GM21737 (cell line): ENCODE data around the gene MOB3C.
"Not testable (repeated sequence)": the region's sequence is repeated elsewhere in the genome, so short reads cannot be mapped to it uniquely, and the experiment has no call there.

Source experiments
- ATAC-seq: cut with Tn5 transposase; IDR thresholded peaks from one replicate; pipeline ENCODE4 v1.9.1; 2021; ENCODE audit warnings: mild to moderate bottlenecking, moderate library complexity; ENCODE audit not compliant: unreplicated experiment

Gene MOB3C

DNA sequence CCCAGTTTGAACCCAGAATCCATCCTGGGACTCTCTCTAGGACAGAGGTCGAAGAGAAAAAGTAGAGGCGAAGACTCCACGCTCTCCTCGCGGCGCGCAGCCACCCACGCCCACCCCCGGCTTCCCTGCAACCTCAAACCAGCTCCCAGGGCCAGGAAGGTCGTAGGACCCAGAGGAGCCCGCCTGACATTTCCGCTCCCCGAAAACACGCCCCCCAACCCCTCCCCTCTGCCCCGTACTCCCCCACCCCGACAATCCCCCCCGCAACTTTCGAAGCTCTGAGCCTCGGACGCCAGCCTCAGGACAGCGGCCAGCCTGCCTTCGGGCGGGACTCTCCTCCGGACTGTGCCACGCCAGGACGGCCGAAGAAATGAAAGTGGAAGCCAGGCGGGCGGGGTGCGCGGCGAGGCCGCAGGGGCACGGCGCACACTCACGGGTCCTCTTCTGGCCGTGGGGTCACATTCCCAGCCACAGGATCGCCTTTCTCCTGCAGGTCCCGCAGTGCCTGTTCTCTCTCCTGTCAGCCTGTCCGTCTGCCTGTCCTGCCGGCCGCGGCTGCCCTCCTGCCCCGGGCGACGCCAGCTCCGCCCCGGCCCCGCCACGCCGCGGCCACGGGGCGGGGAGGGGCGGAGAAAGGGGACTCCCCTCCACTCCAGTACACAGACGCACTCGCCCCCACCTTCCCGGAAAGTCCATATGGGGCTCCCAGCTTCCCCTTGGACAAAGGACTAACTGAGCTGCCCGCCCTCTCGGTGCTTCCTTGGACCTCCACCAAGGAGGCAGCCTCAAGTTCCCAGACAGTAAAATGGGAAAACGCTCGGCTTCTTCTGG lies at the start of gene MOB3C:
TSS of gene MOB3C (minus strand) at position 535 of the 831 bp plus-strand sequence. CDS start 3,490 bp downstream, outside the sequence.
- ATAC-seq, result peak; percentile 53

DNA sequence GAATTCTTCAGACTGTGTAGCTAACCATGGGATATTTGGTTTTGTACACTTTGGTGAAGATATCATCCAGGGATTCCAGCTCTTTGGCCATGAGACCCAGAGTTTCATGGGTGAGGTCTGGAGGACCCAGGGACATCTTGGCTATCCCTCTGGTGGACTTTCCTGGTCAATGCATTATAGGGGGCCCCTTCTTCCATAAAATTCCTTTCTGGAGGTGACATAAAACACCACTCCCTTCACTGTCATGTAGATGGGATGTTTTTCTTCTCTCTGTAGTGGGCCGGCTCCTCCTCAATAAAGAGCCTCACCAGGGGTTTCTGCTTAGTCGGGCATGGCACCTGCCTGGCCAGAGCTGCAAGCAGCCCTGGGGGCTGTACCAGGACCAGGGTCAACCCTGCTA lies 49.4 kb upstream of the MOB3C start:
- ATAC-seq, result no peak

DNA sequence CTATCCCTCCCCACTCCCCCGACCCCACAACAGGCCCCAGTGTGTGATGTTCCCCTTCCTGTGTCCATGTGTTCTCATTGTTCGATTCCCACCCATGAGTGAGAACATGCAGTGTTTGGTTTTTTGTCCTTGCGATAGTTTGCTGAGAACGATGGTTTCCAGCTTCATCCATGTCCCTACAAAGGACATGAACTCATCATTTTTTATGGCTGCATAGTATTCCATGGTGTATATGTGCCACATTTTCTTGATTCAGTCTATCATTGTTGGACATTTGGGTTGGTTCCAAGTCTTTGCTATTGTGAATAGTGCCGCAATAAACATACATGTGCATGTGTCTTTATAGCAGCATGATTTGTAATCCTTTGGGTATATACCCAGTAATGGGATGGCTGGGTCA lies 46.3 kb upstream of the MOB3C start:
- not testable (repeated sequence) for ATAC-seq

DNA sequence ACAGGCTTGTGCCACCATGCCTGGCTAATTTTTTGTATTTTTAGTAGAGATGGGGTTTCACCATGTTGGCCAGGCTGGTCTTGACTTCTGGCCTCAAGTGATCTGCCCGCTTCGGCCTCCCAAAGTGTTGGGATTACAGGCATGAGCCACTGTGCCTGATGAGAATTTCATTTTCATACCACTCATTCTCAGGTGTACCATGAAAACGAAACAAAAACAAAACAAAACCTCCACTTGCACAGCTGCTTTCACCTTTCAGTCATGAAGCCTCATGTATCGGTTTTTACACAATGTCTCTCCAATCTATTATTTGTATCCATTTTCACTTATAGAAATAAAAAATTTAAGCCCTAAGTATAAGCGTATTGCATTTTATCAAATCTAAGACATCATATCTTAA lies 43.5 kb upstream of the MOB3C start:
- ATAC-seq, result peak; percentile 62

DNA sequence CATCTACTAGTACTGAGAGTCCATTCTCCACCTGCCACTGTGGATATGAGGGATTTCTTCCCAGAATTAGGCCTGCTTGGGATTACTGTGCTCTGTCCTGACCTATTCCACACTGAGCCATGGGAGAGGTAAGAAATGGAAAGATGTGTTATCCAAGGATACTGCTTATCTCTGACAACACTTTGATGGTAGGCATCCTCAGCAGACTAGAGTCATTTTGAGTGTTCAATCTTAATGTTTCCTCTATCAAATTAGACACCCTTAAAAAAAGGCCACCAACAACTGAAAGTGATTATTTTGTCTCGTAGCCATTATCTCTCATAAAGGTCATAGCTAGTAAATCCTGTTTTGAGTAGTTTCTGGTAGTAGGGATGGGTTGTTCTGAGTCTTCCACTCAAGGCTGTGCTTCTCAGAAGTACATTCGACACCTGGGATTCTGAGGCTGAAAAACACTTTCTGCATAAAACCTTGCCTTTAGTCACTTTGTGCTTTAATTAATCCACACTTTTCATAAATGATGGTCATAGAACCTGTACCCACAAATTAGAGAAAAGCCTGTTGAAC lies 42.8 kb upstream of the MOB3C start:
- no peak for ATAC-seq

DNA sequence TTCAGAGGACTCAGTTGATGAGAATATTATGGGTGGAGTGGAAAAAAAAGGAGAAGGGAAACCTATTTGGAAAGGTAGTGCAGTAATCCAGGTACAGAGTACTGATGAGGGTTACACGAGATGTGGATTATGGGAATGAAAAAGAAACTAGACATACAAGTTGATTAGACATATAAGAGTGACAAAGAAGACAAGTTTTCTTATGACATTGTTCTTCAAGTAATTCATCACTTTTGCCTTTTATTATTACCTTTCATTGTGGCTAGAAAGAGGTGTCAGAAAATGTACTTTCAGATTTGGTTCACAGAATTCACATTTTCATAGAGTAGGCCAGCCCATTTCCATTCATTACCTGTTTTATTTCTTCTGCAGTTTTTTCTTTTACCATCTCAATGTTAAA lies 41.2 kb upstream of the MOB3C start:
- no peak for ATAC-seq

DNA sequence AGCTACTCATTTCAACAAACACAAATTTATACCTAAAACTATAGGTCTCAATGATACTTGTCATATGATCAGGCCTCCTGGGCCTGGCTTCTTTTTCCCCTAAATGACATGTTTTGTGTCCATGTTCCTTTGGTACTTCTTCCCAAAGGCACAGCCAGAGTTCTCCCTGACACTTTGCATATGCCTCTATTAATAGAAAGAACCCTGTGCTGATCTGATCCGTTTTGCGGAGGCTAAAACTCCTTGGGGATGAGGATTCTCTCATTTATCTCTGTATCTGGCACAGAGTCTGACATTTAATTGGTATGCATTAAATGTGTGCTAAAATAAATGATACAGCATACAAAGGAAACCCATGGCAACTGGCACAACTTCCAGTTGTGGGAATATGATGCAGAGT lies 40.0 kb upstream of the MOB3C start:
- ATAC-seq, result no peak

DNA sequence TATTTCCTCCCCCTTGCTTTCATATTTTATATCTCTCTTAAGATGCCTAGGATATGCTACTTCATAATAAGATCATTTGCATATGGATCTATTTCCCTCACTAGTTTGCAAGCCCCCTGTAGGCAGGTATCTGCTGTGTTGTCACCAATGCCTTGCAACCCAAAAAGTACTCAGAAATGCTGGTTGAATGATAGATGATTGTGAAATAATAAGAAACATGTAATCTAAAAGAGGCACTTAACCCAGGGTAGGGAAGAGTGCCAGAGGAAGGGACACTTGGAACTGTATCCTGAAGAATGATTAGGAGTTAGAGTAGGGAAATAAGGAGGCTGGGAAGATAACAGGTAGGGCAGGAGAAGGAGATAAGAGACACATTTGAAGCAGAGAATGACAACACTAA lies 39.2 kb upstream of the MOB3C start:
- no peak for ATAC-seq

DNA sequence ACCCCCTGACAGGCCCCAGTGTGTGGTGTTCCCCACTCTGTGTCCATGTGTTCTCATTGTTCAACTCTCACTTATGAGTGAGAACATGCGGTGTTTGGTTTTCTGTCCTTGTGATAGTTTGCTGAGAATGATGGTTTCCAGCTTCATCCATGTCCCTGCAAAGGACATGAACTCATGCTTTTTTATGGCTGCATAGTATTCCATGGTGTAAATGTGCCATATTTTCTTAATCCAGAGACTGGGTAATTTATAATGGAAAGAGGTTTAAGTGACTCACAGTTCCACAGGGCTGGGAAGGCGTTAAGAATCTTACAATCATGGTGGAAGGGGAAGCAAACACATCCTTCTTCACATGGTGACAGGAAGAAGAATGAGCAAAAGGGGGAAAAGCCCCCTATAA lies 38.1 kb upstream of the MOB3C start:
- not testable (repeated sequence) for ATAC-seq

DNA sequence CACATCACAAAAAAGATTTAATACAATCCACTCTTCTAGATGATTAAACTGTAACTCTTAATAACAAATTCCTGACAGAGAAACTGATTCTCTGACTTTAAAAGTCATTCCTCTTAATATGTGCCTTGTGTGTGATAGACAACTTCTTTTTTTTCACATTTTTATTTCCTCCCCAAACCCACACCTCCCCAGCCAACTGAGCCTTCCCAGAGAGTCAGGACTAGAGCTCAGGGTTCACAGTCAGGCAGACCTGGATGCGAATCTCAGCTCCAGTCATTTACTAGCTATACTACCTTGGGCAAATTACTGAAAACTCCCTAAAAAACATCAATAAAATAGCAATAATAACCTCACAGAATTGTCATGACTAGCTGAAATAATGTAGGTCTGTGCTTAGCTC lies 37.4 kb upstream of the MOB3C start:
- no peak for ATAC-seq

DNA sequence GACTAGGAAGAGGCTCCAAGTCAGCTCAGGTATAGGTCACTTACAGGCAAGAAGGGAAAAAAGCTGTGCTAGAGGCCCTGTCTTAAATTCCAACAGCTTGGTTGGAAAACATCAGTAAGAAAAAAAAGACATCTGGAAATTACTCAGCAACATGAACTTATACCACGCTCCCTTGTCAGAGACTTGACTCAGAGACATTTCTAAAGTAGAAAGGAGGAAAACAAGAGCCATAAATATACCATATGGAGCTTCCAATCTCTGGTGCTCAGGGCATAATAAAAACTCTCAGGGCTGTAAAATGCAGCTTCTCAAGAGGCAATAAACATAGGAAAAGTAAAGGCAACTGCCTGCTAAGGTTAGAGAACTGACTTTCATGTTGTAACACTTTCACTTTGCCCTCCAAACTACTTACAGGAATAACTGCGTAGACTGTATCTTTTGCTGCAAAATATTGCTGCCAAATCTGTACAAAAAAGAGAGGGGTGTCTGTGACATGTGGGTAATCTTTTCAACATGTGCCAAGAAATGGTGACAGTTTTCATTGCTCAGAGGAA lies 36.9 kb upstream of the MOB3C start:
- no peak for ATAC-seq

DNA sequence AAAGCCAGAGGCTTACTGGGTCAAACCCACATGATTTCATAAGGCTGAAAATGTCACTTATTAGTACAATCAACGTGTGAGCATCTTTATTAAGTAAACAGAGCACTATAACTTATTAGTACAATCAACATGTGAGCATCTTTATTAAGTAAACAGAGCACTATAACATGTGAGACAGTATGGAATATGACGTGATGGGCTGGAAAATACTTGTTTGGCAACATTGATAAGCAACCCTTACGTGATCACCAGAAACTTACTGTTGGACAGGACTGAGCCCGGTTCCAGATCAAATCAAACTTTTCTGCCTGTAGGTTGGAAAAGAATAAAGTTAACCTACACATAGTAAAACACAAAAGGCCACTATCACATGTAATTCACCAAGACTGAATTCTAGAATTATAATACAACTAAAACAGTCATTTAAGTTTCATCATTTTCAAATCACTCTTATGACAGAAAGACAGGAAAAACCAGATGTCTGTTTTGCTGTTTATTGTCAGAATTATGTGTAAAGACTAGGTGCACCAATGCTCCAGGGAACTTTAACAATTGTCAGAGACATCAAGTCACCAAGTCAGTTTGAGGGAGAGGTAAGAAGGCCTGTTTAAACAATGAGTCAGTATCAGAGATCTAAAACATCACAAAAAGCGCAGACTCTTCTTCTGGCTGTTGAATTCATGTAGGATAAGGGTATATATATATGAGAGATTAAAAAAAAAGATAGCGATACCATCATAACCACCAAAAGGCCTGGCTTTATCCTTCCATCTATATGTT lies 35.9 kb upstream of the MOB3C start:
- ATAC-seq, result no peak

DNA sequence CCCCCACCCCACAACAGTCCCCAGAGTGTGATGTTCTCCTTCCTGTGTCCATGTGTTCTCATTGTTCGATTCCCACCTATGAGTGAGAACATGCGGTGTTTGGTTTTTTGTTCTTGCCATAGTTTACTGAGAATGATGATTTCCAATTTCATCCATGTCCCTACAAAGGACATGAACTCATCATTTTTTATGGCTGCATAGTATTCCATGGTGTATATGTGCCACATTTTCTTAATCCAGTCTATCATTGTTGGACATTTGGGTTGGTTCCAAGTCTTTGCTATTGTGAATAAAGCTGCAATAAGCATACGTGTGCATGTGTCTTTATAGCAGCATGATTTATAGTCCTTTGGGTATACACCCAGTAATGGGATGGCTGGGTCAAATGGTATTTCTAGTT lies 34.5 kb upstream of the MOB3C start:
- not testable (repeated sequence) for ATAC-seq

DNA sequence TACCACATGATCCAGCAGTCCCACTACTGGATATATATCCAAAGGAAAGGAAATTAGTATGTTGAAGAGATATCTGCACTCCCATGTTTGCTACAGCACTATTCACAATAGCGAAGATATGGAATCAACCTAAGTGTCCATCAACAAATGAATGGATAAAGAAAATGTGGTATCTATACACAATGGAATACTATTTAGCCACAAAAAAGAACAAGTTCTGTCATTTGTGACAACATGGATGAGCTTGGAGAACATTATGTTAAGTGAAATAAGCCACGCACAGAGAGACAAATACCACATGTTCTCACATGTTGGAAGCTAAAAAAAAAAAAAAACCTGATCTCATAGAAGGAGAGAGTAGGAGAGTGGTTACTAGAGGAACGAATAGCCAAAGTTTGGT lies 33.9 kb upstream of the MOB3C start:
- no peak for ATAC-seq

DNA sequence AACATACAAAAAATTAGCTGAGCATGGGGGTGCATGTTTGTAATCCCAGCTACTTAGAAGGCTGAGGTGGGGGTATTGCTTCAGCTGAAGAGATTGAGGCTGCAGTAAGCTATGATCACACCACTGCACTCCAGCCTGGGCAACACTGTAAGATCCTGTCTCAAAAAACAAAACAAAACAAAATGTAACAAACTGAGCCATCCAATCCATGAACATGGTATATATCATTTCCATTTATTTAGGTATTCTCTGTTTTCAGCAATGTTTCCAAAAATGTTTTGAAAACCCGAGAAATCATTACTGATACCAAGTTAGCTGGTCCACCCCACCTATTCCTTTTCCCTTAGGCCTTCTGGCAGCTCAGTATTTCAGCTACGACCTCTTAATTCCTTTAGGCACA lies 33.2 kb upstream of the MOB3C start:
- ATAC-seq, result no peak

DNA sequence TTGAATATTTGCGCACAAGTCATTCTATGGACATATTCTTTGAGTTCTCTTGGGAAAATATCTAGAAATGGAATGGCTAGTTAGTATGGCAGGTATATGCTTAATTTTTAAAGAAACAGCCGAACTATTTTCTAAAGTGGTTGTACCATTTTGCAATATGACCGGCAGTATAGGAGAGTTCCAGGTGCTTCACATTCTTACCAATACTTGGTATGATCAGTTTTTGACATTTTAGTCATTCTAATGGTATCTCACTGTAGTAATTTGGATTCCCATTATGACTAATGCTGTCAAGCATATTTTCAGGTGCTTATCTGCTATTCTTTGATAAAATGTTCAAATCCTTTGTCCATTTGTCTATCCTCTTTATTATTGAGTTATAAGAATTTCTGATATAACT lies 31.0 kb upstream of the MOB3C start:
- no peak for ATAC-seq

DNA sequence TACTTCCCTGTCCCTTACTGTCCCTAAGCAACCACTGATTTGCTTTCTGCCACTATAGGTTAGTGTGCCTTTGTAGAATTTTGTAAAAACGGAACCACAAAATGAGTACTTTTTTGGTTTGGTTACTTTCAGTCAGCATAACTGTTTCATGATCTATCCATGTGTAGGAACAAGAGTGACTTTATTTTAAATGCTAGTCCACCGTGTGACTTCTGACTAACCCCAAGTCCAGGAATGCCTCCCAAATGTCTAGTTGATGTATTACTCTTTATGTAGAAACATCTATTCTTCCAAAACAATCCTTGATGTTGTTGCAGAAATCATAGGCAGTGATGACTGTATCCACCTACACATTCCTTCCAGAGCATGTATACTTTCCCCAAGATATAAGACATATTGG lies 30.2 kb upstream of the MOB3C start:
- no peak for ATAC-seq

DNA sequence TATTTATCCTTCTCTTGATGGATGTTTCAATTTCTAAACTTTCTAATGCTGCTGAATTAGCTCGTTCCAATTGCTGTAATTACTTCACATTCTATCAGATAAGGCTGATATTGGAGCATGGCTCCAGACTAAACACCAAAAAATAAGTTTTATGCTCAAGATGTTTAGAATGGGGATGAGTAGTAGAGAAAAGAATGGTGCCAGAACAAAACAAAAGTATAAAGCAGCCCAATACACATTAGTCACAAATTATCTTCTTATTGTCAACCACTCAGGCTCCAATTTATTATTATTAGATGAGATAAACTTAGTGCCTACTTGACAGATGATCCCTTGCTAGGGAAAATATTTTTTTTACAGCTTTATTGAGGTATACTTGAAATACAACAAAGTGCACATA lies 29.7 kb upstream of the MOB3C start:
- ATAC-seq, result no peak

DNA sequence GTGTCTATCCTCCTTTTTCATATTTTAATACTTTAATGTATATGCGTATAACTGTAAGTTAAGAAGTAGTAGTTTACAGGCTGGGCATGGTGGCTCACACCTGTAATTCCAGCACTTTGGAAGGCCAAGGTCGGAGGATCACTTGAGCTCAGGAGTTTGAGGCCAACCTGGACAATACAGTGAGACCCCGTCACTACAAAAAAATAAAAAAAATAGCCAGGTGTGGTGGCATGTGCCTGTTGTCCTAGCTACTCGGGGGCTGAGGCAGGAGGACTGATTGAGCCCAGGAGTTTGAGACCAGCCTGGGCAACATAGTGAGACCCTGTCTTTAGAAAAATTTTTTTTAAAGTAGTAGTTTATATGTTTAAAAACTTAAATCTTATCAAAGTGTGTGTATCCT lies 29.2 kb upstream of the MOB3C start:
- ATAC-seq, result no peak

DNA sequence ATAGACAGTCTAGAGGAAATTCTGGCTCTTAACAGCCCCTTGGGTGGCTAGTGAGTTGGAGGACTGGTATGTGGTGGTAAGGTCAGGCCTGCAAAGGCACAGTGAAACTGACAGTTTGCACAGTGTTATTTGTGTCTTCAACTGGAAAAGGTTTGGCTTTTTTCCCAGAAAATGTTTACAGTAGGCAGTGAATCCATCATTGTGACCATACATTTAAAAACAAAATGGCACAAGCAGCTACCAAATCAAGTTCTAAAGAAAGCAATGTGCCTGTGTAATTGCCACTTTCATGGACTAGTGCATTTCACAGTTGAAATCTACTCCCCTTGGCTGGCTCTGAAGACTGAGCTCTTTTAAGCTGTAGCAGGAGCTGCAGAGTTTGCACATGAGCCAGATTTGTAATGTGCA lies 26.8 kb upstream of the MOB3C start:
- ATAC-seq, result no peak

DNA sequence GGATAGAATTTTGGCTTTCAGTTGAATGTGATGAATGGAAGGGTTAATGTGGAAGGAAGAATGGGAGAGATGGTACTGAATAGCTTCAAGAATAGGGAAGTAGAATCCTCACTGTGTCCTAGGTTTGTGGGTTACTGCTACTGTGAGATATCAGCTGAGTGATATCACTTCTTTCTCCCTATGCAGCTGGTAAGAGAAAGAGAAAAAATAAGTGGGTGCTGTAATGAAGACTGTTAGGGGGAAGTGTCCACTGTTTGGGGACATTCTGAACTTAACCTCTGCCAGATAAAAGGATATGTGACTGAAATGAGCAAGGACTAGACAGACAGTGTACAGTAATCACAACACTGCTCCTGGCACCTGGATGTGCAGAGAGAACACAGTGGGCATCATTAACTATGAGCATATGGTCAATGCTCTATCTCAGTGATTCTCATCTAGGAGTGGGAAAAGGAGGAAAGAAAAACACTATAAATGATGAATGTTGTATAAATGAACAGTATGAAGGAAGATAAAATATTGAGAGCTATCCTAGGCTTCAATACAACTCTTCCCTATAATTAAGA lies 25.6 kb upstream of the MOB3C start:
- no peak for ATAC-seq
